HEK293 (cell line): ENCODE measurements around the gene UNC119.

Source experiments
- SP3 ChIP-seq: fragments of 450-650 bp; formaldehyde crosslinking; IDR thresholded peaks from 2 replicates; pipeline ENCODE4 v1.5.1; 2016; ENCODE audit warnings: missing biosample characterization, missing genetic modification characterization
- ZNF114 ChIP-seq: fragments of 450-650 bp; formaldehyde crosslinking; IDR thresholded peaks from 2 replicates; pipeline ENCODE4 v1.5.0; 2017; ENCODE audit warnings: missing biosample characterization, missing genetic modification characterization
- ZNF433 ChIP-seq: fragments of 450-650 bp; formaldehyde crosslinking; IDR thresholded peaks from 2 replicates; pipeline ENCODE4 v1.5.1; 2016; ENCODE audit warnings: missing biosample characterization, missing genetic modification characterization, low read depth
- ZNF548 ChIP-seq: fragments of 450-650 bp; formaldehyde crosslinking; IDR thresholded peaks from 2 replicates; pipeline ENCODE4 v1.5.1; 2016; ENCODE audit warnings: missing biosample characterization, missing genetic modification characterization
- ZNF560 ChIP-seq: fragments of 450-650 bp; formaldehyde crosslinking; IDR thresholded peaks from 2 replicates; pipeline ENCODE4 v1.5.1; 2017; ENCODE audit warnings: missing biosample characterization, missing genetic modification characterization, borderline replicate concordance
- ZNF610 ChIP-seq: fragments of 450-650 bp; formaldehyde crosslinking; IDR thresholded peaks from 2 replicates; pipeline ENCODE4 v1.5.1; 2016; ENCODE audit warnings: missing biosample characterization, missing genetic modification characterization, borderline replicate concordance
- ZNF843 ChIP-seq: fragments of 450-650 bp; formaldehyde crosslinking; IDR thresholded peaks from 2 replicates; pipeline ENCODE4 v1.5.1; 2016; ENCODE audit warnings: missing biosample characterization, missing genetic modification characterization
- TF ChIP-seq, protein P1 (sequence below): fragments of 450-650 bp; formaldehyde crosslinking; IDR thresholded peaks from 2 replicates; pipeline ENCODE4 v1.5.1; 2016; ENCODE audit warnings: missing biosample characterization, missing genetic modification characterization
- TF ChIP-seq, protein P2 (sequence below): sonication (generic); formaldehyde crosslinking; IDR thresholded peaks from 2 replicates; pipeline ENCODE4 v1.8.1; 2022; ENCODE audit warnings: mild to moderate bottlenecking, moderate library complexity, missing genetic modification reagents
- TF ChIP-seq, protein P3 (sequence below): fragments of 450-650 bp; formaldehyde crosslinking; IDR thresholded peaks from 2 replicates; pipeline ENCODE4 v1.5.1; 2016; ENCODE audit warnings: missing biosample characterization, missing genetic modification characterization, low read depth
- TF ChIP-seq, protein P4 (sequence below): fragments of 450-650 bp; formaldehyde crosslinking; IDR thresholded peaks from 2 replicates; pipeline ENCODE4 v1.5.1; 2017; ENCODE audit warnings: missing biosample characterization, mild to moderate bottlenecking, missing genetic modification characterization, moderate library complexity
- TF ChIP-seq, protein P5 (sequence below): fragments of 450-650 bp; formaldehyde crosslinking; IDR thresholded peaks from 2 replicates; pipeline ENCODE4 v1.5.1; 2016; ENCODE audit warnings: missing biosample characterization, missing genetic modification characterization

DNA sequence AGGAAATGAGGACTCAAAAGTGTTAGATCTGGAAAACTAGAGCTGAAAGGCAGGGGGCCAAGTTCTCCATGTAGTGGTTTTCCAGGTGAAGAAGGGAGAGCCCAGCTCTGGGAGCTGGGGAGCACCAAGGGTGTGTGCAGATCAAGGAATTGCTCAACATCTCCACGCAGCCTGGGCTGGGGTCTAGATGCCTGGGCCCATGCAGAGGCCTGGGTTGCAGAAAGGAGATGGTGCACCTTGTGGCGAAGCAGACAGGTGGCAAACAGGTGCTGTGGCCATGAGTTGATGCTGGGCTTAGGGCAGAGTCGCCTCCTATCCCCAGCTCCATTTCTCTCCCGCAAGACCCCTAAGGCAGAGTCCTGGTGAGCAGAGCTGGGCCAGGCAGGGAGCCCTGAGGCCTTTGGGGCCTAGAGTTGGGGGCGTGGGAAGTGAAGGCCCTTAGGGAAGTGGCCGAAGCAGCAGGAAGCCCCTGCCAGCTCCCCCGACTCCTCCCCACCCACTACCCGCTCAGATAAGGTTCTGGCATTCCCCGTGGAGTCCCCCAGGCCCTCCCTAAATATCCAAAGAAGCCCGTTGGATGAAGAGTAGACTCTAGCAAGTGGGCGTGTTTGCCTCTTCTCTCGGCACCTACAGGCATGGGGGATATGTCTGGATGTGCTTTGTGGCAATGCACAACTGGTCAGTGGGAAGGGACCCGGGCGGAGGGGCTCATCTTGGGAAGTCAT, 45.5 kb downstream of the UNC119 start:
- no peak for TF ChIP-seq ZNF548 (tag by site-specific recombination)
- TF ChIP-seq, protein P1, sequence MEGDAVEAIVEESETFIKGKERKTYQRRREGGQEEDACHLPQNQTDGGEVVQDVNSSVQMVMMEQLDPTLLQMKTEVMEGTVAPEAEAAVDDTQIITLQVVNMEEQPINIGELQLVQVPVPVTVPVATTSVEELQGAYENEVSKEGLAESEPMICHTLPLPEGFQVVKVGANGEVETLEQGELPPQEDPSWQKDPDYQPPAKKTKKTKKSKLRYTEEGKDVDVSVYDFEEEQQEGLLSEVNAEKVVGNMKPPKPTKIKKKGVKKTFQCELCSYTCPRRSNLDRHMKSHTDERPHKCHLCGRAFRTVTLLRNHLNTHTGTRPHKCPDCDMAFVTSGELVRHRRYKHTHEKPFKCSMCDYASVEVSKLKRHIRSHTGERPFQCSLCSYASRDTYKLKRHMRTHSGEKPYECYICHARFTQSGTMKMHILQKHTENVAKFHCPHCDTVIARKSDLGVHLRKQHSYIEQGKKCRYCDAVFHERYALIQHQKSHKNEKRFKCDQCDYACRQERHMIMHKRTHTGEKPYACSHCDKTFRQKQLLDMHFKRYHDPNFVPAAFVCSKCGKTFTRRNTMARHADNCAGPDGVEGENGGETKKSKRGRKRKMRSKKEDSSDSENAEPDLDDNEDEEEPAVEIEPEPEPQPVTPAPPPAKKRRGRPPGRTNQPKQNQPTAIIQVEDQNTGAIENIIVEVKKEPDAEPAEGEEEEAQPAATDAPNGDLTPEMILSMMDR: no peak
- TF ChIP-seq ZNF560 (tag by site-specific recombination): no peak
- no peak for TF ChIP-seq ZNF610 (tag by site-specific recombination)
- TF ChIP-seq, protein P2, sequence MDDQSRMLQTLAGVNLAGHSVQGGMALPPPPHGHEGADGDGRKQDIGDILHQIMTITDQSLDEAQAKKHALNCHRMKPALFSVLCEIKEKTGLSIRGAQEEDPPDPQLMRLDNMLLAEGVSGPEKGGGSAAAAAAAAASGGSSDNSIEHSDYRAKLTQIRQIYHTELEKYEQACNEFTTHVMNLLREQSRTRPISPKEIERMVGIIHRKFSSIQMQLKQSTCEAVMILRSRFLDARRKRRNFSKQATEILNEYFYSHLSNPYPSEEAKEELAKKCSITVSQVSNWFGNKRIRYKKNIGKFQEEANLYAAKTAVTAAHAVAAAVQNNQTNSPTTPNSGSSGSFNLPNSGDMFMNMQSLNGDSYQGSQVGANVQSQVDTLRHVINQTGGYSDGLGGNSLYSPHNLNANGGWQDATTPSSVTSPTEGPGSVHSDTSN (CRISPR knock-in tag): no peak
- no peak for TF ChIP-seq SP3
- no peak for TF ChIP-seq ZNF114 (tag by site-specific recombination)
- TF ChIP-seq, protein P3, sequence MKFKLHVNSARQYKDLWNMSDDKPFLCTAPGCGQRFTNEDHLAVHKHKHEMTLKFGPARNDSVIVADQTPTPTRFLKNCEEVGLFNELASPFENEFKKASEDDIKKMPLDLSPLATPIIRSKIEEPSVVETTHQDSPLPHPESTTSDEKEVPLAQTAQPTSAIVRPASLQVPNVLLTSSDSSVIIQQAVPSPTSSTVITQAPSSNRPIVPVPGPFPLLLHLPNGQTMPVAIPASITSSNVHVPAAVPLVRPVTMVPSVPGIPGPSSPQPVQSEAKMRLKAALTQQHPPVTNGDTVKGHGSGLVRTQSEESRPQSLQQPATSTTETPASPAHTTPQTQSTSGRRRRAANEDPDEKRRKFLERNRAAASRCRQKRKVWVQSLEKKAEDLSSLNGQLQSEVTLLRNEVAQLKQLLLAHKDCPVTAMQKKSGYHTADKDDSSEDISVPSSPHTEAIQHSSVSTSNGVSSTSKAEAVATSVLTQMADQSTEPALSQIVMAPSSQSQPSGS (tag by site-specific recombination): no peak
- TF ChIP-seq ZNF843 (tag by site-specific recombination): no peak
- TF ChIP-seq, protein P4, sequence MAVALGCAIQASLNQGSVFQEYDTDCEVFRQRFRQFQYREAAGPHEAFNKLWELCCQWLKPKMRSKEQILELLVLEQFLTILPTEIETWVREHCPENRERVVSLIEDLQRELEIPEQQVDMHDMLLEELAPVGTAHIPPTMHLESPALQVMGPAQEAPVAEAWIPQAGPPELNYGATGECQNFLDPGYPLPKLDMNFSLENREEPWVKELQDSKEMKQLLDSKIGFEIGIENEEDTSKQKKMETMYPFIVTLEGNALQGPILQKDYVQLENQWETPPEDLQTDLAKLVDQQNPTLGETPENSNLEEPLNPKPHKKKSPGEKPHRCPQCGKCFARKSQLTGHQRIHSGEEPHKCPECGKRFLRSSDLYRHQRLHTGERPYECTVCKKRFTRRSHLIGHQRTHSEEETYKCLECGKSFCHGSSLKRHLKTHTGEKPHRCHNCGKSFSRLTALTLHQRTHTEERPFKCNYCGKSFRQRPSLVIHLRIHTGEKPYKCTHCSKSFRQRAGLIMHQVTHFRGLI (tag by site-specific recombination): no peak
- TF ChIP-seq, protein P5, sequence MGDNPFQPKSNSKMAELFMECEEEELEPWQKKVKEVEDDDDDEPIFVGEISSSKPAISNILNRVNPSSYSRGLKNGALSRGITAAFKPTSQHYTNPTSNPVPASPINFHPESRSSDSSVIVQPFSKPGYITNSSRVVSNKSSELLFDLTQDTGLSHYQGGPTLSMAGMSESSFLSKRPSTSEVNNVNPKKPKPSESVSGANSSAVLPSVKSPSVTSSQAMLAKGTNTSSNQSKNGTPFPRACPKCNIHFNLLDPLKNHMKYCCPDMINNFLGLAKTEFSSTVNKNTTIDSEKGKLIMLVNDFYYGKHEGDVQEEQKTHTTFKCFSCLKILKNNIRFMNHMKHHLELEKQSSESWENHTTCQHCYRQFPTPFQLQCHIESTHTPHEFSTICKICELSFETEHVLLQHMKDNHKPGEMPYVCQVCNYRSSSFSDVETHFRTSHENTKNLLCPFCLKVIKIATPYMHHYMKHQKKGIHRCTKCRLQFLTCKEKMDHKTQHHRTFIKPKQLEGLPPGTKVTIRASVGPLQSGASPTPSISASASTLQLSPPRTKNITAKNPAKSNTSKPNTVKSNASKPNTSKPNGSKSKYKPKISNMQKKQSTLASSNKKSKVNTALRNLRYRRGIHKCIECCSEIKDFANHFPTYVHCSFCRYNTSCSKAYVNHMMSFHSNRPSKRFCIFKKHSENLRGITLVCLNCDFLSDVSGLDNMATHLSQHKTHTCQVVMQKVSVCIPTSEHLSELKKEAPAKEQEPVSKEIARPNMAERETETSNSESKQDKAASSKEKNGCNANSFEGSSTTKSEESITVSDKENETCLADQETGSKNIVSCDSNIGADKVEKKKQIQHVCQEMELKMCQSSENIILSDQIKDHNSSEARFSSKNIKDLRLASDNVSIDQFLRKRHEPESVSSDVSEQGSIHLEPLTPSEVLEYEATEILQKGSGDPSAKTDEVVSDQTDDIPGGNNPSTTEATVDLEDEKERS (tag by site-specific recombination): no peak
- TF ChIP-seq ZNF433 (tag by site-specific recombination): no peak
